Skeletal muscle satellite cell (primary cell): ENCODE results near the gene MAD1L1.

Experiments used
- H3K27me3 ChIP-seq: 2 replicates; pipeline ENCODE4 v1.7.0; 2013; ENCODE audit warnings: low read length; ENCODE audit not compliant: control insufficient read depth, insufficient read depth
- H3K36me3 ChIP-seq: 2 replicates; pipeline ENCODE4 v1.7.0; 2013; ENCODE audit warnings: mild to moderate bottlenecking, control low read depth, low read length; ENCODE audit not compliant: insufficient read depth
- H3K4me1 ChIP-seq: 2 replicates; pipeline ENCODE4 v1.7.0; 2013; ENCODE audit warnings: low read length; ENCODE audit not compliant: control insufficient read depth, insufficient read depth
- H3K4me2 ChIP-seq: 2 replicates; pipeline ENCODE4 v1.7.0; 2013; ENCODE audit warnings: mild to moderate bottlenecking, low read length
- H3K4me3 ChIP-seq: 2 replicates; pipeline ENCODE4 v1.7.0; 2013; ENCODE audit warnings: low read length
- H3K9ac ChIP-seq: 2 replicates; pipeline ENCODE4 v1.7.0; 2013; ENCODE audit warnings: mild to moderate bottlenecking, low read depth, low read length, moderate library complexity
- H3K9me3 ChIP-seq: replicated peaks from 2 replicates; pipeline ENCODE4 v1.7.0; 2013; ENCODE audit warnings: mild to moderate bottlenecking, control low read depth, low read length

MAD1L1 gene

GRCh38 chr7:2196381-2197378 is 36.1 kb downstream of the MAD1L1 start:
- no peaks in the 10 kb centered on the region for H3K27me3 ChIP-seq
- no peak overlapping the region for H3K4me2 ChIP-seq
- no peaks in the 10 kb centered on the region for H3K9me3 ChIP-seq
- H3K4me3 ChIP-seq, result no peak overlapping the region
- H3K4me1 ChIP-seq, result no peaks in the 10 kb centered on the region
- peaks cover 15% of the 10 kb centered on the region for H3K36me3 ChIP-seq
- no peak overlapping the region for H3K9ac ChIP-seq

GRCh38 chr7:2195400-2196246 is 37.1 kb downstream of the MAD1L1 start:
- no peaks in the 10 kb centered on the region for H3K4me1 ChIP-seq
- H3K4me2 ChIP-seq, result no peak overlapping the region
- H3K36me3 ChIP-seq, result peaks cover 15% of the 10 kb centered on the region
- no peak overlapping the region for H3K4me3 ChIP-seq
- no peaks in the 10 kb centered on the region for H3K27me3 ChIP-seq
- H3K9me3 ChIP-seq, result no peaks in the 10 kb centered on the region
- no peak overlapping the region for H3K9ac ChIP-seq

- H3K9me3 ChIP-seq, result no peaks in the 10 kb centered on the region
- H3K9ac ChIP-seq, result no peak overlapping the region
- no peak overlapping the region for H3K4me2 ChIP-seq
- no peaks in the 10 kb centered on the region for H3K4me1 ChIP-seq
- H3K4me3 ChIP-seq, result no peak overlapping the region
- H3K36me3 ChIP-seq, result peaks cover 12% of the 10 kb centered on the region
- no peaks in the 10 kb centered on the region for H3K27me3 ChIP-seq
These were observed 39.0 kb downstream of the MAD1L1 start for GRCh38 chr7:2193575-2194305.

GRCh38 chr7:2192831-2193534 is 39.8 kb downstream of the MAD1L1 start:
- Histone ChIP-seq H3K4me3 (no peak overlapping the region), H3K9ac (no peak overlapping the region), H3K36me3 (peaks cover 12% of the 10 kb centered on the region)

GRCh38 chr7:2191016-2191415 is 41.7 kb downstream of the MAD1L1 start:
- Histone ChIP-seq H3K9me3 (no peaks in the 10 kb centered on the region), H3K4me1 (no peaks in the 10 kb centered on the region), H3K27me3 (no peaks in the 10 kb centered on the region), H3K4me2 (no peak overlapping the region), H3K9ac (no peak overlapping the region), H3K36me3 (peaks cover 9% of the 10 kb centered on the region), H3K4me3 (no peak overlapping the region)

More at GRCh38 chr7:2192831-2193534, 39.8 kb downstream of the MAD1L1 start:
- Histone ChIP-seq H3K4me2 (no peak overlapping the region), H3K27me3 (no peaks in the 10 kb centered on the region), H3K4me1 (no peaks in the 10 kb centered on the region), H3K9me3 (no peaks in the 10 kb centered on the region)

GRCh38 chr7:2190531-2190930 is 42.2 kb downstream of the MAD1L1 start:
- H3K27me3 ChIP-seq, result no peaks in the 10 kb centered on the region
- no peaks in the 10 kb centered on the region for H3K9me3 ChIP-seq
- no peak overlapping the region for H3K9ac ChIP-seq
- H3K4me3 ChIP-seq, result no peak overlapping the region
- H3K4me1 ChIP-seq, result no peaks in the 10 kb centered on the region
- H3K4me2 ChIP-seq, result no peak overlapping the region
- peaks cover 5% of the 10 kb centered on the region for H3K36me3 ChIP-seq

- no peaks in the 10 kb centered on the region for H3K4me1 ChIP-seq
- H3K36me3 ChIP-seq, result no peaks in the 10 kb centered on the region
- no peaks in the 10 kb centered on the region for H3K27me3 ChIP-seq
- H3K4me3 ChIP-seq, result no peak overlapping the region
- no peak overlapping the region for H3K9ac ChIP-seq
- H3K4me2 ChIP-seq, result no peak overlapping the region
- H3K9me3 ChIP-seq, result no peaks in the 10 kb centered on the region
These were observed 46.6 kb downstream of the MAD1L1 start for GRCh38 chr7:2186166-2186565.

GRCh38 chr7:2185715-2186114 is 47.0 kb downstream of the MAD1L1 start:
- Histone ChIP-seq H3K4me2 (no peak overlapping the region), H3K4me3 (no peak overlapping the region), H3K27me3 (no peaks in the 10 kb centered on the region), H3K4me1 (no peaks in the 10 kb centered on the region), H3K9ac (no peak overlapping the region), H3K36me3 (no peaks in the 10 kb centered on the region), H3K9me3 (no peaks in the 10 kb centered on the region)

GRCh38 chr7:2182461-2182860 is 50.3 kb downstream of the MAD1L1 start:
- Histone ChIP-seq H3K4me3 (no peak overlapping the region), H3K9me3 (no peaks in the 10 kb centered on the region), H3K4me1 (no peaks in the 10 kb centered on the region), H3K27me3 (no peaks in the 10 kb centered on the region), H3K4me2 (no peak overlapping the region), H3K9ac (no peak overlapping the region), H3K36me3 (no peaks in the 10 kb centered on the region)

GRCh38 chr7:2181077-2181854 is 51.5 kb downstream of the MAD1L1 start:
- no peak overlapping the region for H3K4me3 ChIP-seq
- no peaks in the 10 kb centered on the region for H3K9me3 ChIP-seq
- no peaks in the 10 kb centered on the region for H3K36me3 ChIP-seq
- no peak overlapping the region for H3K9ac ChIP-seq
- no peaks in the 10 kb centered on the region for H3K27me3 ChIP-seq
- H3K4me1 ChIP-seq, result peaks cover under 1% of the 10 kb centered on the region
- no peak overlapping the region for H3K4me2 ChIP-seq
